ENCODE data around the gene ANKRD13A. TPM values are rescaled to one million over a fixed set of nuclear protein-coding genes. Genes with fewer than 3 reads are reported as not detected.

ANKRD13A gene
- polyA plus RNA-seq, 1 of the 3 experiments (the other 2 are of a cell fraction), result 42.8 TPM

- TF ChIP-seq RXRA (IDR thresholded peaks at IDR 0.05; ENCODE audit: borderline replicate concordance, low read depth), result peak; percentile 85
- TF ChIP-seq NFIC (IDR thresholded peaks at IDR 0.05; ENCODE audit: borderline replicate concordance), result peak; percentile 69; the same call in 1 of the 2 replicates
- no peak for TF ChIP-seq RFX5 (IDR thresholded peaks at IDR 0.05; ENCODE audit: low read length)
Measured at GRCh38 chr12:109951136-109951535, 48.1 kb upstream of the ANKRD13A start (continued).

- DNase-seq, result no peak
- 60% methylated on average over 7 of the region's 7 CpGs for WGBS (ENCODE audit: low lambda C conversion rate)
- peaks cover 3% of the 10 kb centered on the region; the same call in 1 of the 2 replicates for H4K20me1 ChIP-seq (ENCODE audit: insufficient read depth)
- H3K27me3 ChIP-seq (ENCODE audit: insufficient read depth), result no peaks in the 10 kb centered on the region
- H3K4me2 ChIP-seq, result peak overlapping the region; percentile 60
- peak overlapping the region; percentile 53 for H3K9ac ChIP-seq
- peak overlapping the region; percentile 76 to 92 for H3K27ac ChIP-seq (ENCODE audit: low read depth in 2 of 2, low read length in 1 of 2)
- H3K79me2 ChIP-seq (ENCODE audit: insufficient read depth), result no peaks in the 10 kb centered on the region
- peaks cover 52% of the 10 kb centered on the region for H3F3A ChIP-seq (replicated peaks; ENCODE audit: insufficient read depth)
- H3K9me2 ChIP-seq, result no peaks in the 10 kb centered on the region
- peaks cover 36 to 57% of the 10 kb centered on the region in 2 experiments for H3K36me3 ChIP-seq (replicated peaks in 1 of 2; ENCODE audit: control insufficient read depth in 1 of 2, insufficient read depth in 2 of 2, low read length in 1 of 2)
- no peaks in the 10 kb centered on the region for H3K9me3 ChIP-seq
- no peak overlapping the region for H2AFZ ChIP-seq (ENCODE audit: low read depth)
- 0 out of 4 replicates have a peak overlapping the region, but pooled peaks of 1 of the 2 experiments have one; percentile 20 for H3K4me3 ChIP-seq (ENCODE audit: low read depth in 2 of 2, low read length in 1 of 2)
- CTCF ChIA-PET, result no interaction called here
- POLR2A ChIA-PET, result no interaction called here
- H3K4me1 ChIP-seq (ENCODE audit: control insufficient read depth in 1 of 2, insufficient read depth in 2 of 2, low read depth in 1 of 2, low read length in 1 of 2), result peaks cover 10 to 54% of the 10 kb centered on the region in 2 experiments
- TF ChIP-seq JUND (IDR thresholded peaks at IDR 0.05) (peak; percentile 67), RCOR1 (IDR thresholded peaks at IDR 0.05; ENCODE audit: low read length) (no peak), PBX3 (IDR thresholded peaks at IDR 0.05) (peak; percentile 62), EP300 (IDR thresholded peaks at IDR 0.05; ENCODE audit: borderline replicate concordance in 1 of 2, low read depth in 1 of 2, low read length in 1 of 2) (peak in 1 of 2 experiments; percentile 63; a peak in 1 of 4 replicates), TAF1 (IDR thresholded peaks at IDR 0.05; ENCODE audit: borderline replicate concordance, low read depth, low read length) (no peak), USF2 (IDR thresholded peaks at IDR 0.05; ENCODE audit: borderline replicate concordance, low read depth, low read length) (no peak), MEF2A (IDR thresholded peaks at IDR 0.05; ENCODE audit: borderline replicate concordance, low read depth) (peak; percentile 59; the same call in 1 of the 2 replicates), SIN3A (IDR thresholded peaks at IDR 0.05; ENCODE audit: borderline replicate concordance, low read depth, low read length) (no peak), CHD2 (IDR thresholded peaks at IDR 0.05; ENCODE audit: low read length, partially characterized antibody) (no peak), FOSL2 (IDR thresholded peaks at IDR 0.05; ENCODE audit: borderline replicate concordance, low read depth) (peak; percentile 72), NFIC (IDR thresholded peaks at IDR 0.05; ENCODE audit: borderline replicate concordance) (peak; percentile 89), MXI1 (IDR thresholded peaks at IDR 0.05; ENCODE audit: low read depth, low read length) (no peak), TEAD4 (IDR thresholded peaks at IDR 0.05; ENCODE audit: borderline replicate concordance, insufficient read depth) (peak; percentile 73), MAX (IDR thresholded peaks at IDR 0.05; ENCODE audit: low read depth) (peak; percentile 36; the same call in 1 of the 2 replicates), RAD21 (IDR thresholded peaks at IDR 0.05; ENCODE audit: low read length) (no peak), ZBTB33 (IDR thresholded peaks at IDR 0.05; ENCODE audit: borderline replicate concordance, low read depth) (peak; percentile 59; the same call in 1 of the 2 replicates), FOXJ3 (CRISPR knock-in tag; IDR thresholded peaks at IDR 0.05) (no peak), TCF12 (IDR thresholded peaks at IDR 0.05) (peak; percentile 87), RXRA (IDR thresholded peaks at IDR 0.05; ENCODE audit: borderline replicate concordance, low read depth) (peak; percentile 70; the same call in 1 of the 2 replicates), ELF1 (IDR thresholded peaks at IDR 0.05) (no peak), REST (IDR thresholded peaks at IDR 0.05; ENCODE audit: low read depth, low read length) (no peak), NRF1 (IDR thresholded peaks at IDR 0.05; ENCODE audit: low read depth, low read length) (no peak), YY1 (IDR thresholded peaks at IDR 0.05; ENCODE audit: low read depth) (no peak)
Measured at GRCh38 chr12:109951751-109952150, 47.5 kb upstream of the ANKRD13A start.

Measured in SK-N-SH (cell line).